ENCODE data around the gene HMX3.
A peak's percentile ranks its signal among the peaks of the same experiment; 100 is the strongest.

Gene HMX3

DNA sequence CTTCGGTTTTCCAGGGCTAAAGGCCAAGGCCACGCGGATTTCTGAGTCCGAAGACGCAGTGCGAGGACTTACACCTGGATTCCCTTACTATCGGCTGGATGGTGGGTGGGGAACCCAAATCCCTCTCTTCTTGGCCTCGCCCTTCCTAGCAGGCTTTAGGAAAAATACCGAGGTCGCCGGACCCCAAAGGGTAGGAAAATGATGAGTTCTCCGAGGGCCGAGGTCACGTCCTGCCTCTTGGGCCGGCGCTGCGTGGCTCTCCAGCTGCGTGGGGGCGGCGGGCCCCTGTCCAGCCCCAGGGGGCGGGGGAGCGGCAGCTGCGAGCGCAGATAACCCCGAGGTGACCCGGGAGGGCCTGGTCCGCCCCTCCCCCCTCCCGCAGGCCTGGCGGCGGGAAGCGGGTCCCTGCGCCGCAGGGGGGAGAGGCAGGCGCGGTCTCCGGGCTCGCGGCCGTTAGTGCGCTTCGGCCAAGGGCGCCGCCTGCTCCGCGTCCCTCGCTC lies 805 bp upstream of the HMX3 start:
- DNase-seq, result no peak

DNA sequence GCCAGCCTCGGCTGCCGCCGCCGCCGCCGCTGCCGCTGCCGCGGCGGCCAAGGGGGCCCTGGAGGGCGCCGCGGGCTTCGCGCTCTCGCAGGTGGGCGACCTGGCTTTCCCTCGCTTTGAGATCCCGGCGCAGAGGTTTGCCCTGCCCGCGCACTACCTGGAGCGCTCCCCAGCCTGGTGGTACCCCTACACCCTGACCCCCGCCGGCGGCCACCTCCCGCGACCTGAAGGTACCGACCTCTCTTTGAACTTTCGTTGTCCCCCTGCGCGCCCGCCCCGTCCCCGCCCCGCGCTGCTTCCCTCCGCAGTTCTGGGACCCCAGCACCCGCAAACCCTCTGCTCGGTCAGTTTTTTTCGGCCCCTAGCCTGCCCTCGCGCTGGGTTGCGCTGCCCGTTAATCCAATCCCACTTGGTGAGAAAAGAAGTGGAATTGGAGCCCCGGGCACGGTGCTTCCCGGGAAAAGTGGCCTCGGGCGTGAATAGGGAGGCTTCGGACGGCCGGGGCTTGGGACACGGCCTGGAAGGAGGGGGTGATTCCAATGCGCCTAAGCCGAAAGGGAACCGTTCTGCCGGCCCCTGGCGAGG lies 543 bp downstream of the HMX3 start:
- no peak for DNase-seq

DNA sequence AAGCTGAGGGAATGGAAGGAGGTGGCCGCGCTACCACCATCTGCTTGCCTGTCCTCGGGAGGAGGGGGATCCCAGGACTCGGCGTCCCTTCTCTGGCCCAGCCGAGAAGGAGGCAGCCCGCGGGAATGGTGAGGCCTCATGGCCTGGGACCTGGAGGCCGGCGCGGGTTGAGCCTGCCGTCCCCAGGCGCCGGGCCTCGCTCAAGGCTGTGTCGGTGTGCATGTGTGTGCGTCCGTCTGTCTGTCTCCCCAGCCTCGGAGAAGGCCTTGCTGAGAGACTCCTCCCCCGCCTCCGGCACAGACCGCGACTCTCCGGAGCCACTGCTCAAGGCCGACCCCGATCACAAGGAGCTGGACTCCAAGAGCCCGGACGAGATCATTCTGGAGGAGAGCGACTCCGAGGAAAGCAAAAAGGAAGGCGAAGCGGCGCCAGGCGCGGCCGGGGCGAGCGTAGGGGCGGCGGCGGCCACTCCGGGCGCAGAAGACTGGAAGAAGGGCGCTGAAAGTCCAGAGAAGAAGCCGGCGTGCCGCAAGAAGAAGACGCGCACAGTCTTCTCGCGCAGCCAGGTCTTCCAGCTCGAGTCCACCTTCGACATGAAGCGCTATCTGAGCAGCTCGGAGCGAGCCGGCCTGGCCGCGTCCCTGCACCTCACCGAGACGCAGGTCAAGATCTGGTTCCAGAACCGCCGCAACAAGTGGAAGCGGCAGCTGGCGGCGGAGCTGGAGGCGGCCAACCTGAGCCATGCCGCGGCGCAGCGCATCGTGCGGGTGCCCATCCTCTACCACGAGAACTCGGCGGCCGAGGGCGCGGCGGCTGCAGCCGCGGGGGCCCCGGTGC lies 1.3 kb downstream of the HMX3 start:
- DNase-seq, result no peak

DNA sequence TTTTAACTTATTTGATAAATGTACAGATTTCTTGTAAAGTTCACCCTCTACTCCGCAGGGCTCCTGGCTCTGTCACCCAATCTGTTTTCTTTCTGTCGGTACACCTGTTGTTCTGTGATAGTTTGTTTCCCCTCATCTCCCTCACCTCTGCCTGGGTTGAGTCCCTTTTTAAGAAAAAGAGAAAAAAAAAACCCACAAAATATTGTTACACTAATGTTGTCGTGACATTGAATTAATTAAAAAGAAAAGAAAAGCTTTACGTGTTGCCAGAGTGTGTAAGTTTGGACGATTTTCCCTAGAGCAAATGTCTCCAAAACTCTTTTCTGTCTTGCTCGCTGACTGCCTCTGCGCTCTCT lies 3.4 kb downstream of the HMX3 start:
- DNase-seq, result no peak

DNA sequence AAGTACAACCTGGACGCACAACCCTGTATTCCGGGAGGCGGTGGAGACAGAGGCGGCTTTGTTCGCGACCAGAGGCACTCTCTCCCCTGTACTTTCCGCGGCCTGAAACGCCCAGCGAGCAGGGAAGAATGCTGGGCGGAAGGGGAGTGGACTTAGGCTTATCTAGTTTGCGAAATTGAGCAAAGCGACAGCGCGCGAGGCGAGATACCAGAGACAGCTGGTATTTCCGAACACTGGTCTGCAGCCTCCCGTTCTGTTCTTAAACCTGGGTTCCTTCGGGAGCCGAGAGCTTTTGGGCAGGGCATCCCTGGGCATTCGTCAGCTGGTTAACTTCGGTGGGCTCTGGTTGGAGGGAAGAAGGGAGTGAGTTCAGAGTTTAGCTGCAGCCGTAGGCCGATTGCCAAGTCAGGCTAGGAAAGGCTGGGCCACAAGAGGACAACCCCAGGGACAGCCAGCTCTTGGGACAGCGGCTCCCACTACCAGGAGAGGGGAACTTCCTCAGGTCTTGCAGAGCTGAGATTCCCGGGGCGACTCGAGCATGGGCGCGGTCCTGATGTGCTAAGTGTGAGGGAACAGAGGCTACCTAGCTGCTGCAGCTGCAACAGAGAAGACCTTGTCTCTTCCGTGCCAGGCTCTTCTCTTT lies 3.9 kb downstream of the HMX3 start:
- DNase-seq, result peak; percentile 21

DNA sequence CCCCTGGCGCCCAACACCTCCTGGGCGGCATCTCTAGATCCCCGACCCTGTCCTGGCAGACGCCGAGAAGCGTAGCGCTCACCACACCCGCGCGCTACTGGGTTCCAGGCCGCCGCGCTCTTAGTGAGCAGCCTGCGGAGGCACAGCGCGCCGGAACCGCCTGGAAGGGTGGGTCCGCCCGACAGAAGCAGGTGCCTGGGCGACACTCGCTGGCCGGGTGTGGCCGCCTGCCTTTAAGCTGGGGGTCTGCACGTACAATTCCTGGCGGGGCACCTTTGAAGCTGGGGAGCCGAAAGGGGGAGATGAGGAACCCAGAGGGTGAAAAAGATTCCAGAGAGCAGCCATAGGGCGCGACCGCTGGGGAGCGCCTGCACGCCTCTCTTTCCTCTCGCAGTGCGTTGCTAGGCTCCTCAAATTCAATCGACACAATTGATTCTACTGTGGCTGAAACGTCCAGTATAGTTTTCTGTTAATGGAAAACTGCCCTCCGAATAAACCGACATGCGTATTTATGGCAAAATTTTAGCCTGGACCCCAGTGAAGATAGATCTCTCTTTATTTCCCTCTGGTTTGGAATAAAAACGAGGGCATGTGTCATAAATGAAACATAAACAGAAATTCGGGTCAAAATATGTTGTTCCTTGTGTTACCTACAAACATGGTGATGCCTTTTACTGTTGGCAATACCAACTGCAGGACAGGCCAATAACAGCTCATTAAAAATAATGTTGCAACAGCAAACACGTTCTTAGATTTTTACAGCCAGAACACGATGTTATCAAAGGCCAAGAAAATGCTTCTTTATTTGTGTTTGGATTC lies 4.6 kb downstream of the HMX3 start:
- DNase-seq, result no peak

DNA sequence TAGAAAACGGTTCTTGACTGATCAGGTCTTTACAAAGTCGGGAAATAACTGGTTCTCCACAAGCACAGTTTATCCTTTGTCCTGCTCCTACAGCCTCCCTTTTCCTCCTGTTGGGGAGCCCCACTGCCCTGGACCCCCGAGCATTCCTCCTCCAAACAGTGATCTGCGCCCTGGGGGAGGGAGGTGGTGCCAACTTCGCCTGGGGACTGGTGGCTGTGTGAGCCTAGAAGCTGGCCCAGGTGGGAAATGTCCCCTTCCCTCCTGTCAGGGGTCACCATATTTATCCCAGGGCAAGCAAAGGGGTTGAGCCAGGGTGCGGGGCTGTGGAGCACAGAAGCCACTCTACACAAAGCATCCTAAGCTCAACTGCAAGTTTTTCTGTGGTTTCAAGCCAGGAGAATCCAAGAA lies 5.2 kb downstream of the HMX3 start:
- DNase-seq, result no peak

DNA sequence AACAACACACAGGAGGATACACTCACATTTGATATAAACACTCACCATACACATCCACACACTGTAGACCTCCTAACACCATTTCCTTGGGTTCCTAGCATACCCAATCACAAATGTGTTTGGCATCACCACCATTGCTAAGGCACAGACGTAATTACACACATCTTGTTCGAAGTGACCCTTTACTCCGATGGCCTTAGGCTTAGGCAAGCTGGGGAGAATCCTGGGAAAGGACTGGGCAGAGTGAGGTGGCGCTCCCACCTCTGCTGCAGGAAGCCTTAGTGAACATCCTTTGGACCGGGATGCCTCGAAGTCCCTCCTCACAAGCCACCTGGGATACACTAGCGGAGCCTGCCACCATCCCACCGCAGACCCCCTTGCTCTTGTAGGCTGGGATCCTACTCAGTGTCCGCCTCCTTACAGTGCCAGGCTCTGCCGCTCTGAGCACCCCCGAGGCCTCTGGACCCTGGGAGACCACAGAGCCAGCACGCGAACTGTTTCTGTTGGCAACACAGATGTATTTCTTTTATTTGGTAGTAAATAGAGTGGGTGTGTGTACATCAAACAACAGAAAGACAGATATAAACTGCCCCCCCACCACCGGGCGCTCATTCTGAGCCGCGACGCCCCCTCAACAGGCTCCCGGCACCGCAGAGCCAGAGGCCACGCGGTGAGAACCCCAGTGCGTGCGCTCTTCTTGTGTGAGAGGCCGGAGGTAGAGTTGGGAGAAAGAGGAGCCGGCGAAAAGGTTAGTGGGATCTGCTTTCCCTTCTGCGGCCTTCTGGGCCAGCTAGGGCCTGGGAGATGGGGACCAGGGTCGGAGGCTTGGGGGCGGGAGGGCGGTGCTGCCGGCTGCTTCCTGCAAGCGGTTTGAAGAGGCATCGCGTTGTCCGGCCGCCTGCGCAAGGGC lies 6.3 kb downstream of the HMX3 start:
- no peak for DNase-seq

DNA sequence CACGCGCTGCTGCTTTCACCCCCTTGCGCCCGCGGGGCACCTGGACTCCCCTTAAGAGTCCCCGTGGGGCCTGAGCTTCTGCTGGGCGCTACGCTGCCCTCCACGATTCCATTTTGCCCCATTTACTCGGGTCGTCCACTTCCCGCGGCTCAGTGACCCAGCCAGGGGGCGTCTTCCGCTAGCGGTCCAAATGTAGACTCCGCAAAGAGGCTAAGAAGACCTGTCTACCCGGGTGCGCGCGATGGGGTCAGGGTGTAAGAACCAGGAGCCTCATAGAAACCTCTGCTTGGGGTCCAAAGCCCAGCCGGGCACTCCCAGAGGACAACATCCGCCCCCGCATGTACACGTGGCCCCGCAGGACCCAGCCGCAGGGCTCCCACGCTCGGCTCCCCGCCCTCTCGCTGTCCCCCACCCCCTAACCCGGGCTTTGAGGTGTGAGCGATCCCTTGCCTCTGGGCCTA lies 7.0 kb downstream of the HMX3 start:
- DNase-seq, result no peak

DNA sequence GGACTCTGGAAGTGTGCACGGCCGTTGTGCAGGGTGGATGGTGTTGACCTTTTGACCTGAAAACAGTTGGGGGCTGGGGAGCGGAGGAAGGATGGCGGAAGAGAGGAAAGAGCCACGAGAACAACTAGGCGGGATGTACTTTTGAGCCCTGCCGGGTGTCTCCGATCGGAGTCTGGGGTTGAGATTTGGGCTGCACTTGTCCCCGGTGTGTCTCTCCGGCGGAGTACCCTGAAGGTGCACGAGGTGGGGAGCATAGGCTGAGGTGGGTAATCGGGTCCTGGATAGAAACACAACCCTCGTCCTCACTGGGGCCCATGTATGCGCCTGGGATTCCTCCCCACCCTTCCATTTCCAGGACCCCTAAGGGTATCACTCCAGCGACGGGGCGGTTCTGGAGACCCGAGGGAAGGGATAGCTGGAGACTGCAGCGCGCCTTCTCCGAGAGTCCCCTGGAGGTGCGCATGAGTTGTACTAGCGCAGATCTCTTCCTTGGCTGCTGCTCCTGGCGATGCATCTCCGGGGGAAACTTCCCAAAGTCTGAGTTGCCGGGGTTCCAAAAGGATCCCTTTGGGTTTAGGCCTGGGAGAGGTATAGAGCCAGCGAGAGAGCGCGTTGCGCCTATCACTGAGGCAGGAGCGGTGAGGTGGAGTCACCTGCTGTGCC lies 7.5 kb downstream of the HMX3 start:
- no peak for DNase-seq

DNA sequence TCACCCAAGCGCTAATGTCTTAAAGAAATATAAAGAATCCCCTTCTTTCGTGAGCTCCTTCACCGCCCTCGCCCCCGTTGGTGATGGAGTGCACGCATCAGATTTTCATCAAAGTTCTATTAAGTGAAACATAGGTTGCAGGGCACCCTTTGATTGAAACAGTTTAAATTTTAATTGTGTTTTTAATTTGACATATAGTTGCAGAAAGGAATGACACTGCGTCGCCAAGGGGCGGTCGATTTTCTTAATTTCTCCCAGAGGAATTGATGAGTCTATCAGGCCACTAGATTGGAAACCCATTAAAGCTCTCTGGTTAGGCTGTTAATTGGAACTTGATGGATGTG lies 8.0 kb downstream of the HMX3 start:
- DNase-seq, result no peak

DNA sequence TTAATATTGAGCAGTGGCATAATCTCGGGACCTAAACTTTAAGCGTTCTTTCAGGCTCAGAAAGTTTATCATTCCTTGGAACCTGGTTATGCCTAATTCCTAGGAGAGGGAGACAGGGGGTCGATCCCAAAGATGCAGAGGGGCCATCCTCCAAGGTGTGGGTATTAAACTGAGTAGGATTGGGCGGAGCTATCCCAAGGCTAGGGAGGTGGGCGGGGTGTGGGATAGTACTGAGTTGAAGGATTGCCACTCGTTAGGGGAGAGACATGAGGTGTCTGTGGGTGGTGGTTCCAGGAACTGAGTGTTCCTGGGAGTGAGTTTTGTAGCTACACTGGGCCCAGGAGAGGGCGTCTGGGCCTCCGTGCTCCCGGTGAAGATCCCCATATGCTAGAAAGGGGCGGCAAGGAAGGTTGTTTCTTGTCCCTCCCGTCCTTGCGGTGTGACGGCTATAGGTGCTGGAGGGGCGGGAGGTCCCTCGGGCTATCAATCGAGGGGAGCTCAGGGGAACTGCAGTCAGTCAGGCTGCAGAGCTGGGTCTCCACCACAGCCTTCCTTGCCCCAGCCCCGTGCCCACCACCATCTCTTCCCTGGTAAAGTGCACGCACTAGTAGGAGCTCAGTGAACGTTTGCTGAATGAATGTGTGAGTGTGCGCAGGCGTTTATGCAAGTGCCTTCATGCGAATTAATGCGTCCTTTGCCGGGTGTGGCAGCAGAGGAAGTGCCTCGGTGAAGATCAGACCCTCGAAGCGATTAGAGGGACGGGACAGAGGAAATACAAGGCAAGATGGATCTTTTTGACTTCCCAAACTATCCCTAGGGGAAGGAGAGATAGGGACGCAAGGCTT lies 9.1 kb downstream of the HMX3 start:
- no peak for DNase-seq

DNA sequence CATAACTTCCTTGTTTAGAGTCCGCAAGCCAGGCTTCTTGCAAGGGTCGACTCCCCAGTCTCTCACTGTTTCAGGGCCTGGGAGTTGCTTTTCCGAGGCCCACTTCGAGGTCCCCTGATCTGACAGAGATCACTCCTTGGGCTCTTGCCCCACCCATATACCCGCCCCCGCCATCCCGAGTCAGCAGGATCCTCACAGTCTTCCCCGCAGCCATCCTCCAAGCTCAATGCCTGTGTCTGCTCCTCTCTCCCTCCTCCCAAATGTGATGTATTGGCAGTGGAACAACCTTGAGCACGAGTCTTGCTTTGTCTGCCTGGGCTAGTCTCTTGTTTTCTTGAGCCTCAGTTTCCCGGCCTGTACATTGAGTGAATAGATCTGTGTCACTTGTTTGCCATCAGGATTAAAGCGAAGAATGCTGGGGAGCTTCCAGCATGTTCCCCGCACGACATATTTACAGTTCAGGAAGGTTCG lies 9.8 kb downstream of the HMX3 start:
- DNase-seq, result no peak

DNA sequence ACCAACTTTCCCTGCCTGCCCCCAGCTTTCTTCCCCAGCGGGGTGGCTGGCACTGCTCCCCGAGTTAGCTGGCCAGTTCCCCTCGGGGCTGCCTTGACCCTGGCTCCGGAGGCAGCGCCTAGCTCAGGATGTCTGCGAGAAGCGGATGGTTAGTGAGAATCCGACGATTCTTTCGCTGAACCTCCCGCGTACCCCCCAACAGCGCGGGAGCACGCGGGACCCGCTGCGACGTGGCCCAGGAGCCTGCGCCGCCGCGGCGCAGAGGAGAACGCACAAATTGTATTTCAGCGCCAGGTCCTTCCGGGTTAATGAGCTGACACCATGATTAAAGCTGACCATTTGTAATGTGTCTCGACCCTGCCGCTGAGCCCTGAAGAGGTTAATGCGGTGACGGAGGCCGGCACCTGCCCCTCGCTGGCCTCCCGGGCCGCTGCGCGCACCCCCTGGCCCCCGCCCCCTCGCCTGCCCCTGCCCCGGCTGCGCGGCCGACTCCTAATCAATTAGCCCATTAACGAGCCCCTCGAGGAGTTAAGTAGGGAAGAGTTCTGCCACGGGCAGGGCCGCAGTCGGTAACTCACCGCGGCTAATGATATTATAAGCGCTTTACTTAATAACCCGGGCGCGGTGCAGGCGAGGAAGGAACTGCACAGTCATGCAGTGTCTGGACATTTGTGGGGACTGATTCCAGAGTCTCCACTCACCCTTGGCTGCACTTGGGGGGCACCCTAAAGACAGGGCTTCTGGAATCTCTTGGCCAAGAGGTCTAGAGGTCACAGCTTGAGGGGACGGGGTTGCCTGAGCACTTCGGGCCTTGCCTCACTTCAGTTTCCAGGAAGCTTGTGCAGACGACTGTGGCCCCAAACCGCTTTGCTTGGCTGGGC lies 10.5 kb downstream of the HMX3 start:
- DNase-seq, result no peak

DNA sequence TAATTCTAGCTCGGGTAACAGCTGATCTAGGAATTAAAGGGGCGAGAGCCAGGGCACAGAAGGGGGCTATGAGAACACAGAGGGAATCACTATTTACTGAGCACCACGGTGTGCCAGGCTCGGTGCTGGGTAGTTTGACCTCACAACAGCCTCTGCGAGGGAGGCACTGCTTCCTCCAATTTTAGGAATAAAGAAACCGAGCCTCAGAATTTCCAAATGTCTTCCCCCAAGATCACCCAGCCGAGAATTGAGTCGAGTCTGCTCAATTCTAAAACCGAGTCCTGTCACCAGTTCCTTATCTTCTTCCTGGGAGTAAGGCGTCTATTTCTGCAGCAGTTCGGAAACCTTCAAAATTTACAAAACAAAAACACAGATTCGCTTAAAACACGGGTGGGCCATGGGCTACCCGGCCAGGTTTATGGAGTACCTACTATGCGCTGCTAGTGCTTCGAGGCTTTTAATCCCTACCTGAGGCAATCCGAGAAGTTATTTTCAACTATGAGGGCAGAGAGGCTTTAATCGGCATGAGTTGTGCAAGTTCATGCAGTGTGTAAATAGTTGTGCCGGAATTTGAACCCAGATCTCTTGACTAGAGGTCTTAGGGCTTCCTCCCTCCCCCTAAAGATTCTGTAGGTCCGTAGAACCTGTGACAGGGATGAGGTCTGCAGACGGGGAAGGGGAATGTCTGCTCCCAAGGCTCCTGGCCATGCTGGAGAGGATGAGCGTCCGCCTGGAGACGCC lies 11.3 kb downstream of the HMX3 start:
- no peak for DNase-seq

DNA sequence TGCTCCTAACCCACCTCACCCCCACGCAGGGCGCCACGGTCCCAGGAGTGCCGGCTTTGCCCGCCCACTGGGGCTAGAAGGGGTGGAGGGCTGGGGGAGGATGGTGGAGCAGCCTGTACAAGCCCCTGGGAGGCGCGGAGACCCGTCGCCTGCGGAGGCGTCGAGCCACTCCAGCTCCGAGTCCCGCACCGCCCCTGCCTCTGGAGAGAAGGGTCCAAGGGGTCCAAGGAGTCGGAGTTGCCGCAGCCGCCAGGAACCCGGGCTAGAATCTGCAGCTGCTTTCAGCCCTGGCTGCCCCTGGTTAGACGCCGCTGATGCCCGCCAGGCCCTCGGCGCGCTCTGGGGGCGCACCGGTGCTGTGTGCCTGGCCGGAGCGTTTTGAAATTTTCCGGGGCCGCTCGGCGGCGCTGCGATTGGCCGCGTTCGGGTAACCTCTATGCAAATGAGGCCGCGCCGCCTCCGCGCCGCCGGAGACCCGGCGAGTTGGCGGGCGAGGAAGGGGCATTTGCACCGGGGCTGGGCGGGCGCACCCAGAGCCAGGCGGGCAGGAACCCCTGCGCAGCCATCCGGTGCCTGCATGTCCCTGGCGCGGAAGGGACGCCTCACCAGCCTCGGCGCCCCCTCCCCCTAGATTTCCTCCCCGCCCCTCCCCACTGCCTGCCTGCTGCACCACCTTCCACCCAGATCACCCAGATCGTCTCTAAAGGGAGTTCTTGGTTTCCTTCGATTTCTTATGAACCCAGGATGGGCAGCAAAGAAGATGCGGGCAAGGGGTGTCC lies 12.1 kb downstream of the HMX3 start, which contains the start of gene HMX2:
HMX2 (plus strand) TSS at position 502 of the 779 bp plus-strand sequence; CDS start at position 745, 243 bp downstream.
- DNase-seq, result peak; percentile 36

DNA sequence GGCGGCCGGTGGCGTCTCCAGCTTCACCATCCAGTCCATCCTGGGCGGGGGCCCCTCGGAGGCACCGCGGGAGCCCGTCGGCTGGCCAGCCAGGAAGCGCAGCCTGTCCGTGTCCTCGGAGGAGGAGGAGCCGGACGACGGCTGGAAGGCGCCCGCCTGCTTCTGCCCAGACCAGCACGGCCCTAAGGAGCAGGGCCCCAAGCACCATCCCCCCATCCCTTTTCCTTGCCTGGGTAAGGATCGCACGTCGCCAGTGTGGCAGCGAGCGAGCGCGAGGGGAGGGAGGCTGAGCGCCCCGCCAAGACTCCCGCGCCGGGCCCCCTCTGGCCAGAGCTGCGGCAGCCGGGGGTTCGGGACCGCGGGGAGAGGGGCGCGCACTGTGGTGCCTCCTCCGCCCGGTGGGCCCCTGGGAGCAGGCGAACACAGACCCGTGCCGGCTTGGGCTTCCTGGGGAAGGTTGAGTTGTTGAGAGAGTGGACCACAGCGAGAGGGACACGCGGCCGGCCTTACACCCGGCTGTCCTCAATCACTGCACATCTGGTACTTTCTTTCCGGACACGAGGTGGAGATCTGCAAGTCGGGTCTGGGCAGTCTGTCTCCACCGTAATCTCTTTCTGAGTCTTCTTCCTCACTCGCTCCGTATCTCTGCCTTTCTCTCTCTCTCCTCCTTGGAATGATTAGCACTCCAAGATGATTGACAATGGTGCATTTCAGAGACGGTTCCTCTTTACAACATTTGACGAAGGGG lies 12.8 kb downstream of the HMX3 start:
- DNase-seq, result no peak
